ENCODE measurements around the gene RUNX1.

RUNX1 gene

GRCh38 chr21:35035116-35035515 is 14.0 kb downstream of the RUNX1 start:
- Histone ChIP-seq H3K36me3 (no peaks in the 10 kb centered on the region), H3K9me3 (no peaks in the 10 kb centered on the region), H3K27me3 (no peaks in the 10 kb centered on the region), H3K4me1 (no peaks in the 10 kb centered on the region), H3K4me3 (ENCODE audit: low read depth, low read length) (no peak overlapping the region)
- TF ChIP-seq, protein P1, sequence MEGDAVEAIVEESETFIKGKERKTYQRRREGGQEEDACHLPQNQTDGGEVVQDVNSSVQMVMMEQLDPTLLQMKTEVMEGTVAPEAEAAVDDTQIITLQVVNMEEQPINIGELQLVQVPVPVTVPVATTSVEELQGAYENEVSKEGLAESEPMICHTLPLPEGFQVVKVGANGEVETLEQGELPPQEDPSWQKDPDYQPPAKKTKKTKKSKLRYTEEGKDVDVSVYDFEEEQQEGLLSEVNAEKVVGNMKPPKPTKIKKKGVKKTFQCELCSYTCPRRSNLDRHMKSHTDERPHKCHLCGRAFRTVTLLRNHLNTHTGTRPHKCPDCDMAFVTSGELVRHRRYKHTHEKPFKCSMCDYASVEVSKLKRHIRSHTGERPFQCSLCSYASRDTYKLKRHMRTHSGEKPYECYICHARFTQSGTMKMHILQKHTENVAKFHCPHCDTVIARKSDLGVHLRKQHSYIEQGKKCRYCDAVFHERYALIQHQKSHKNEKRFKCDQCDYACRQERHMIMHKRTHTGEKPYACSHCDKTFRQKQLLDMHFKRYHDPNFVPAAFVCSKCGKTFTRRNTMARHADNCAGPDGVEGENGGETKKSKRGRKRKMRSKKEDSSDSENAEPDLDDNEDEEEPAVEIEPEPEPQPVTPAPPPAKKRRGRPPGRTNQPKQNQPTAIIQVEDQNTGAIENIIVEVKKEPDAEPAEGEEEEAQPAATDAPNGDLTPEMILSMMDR (IDR thresholded peaks at IDR 0.05; ENCODE audit: low read depth, low read length): no peak
- DNase-seq: no peak

DNA sequence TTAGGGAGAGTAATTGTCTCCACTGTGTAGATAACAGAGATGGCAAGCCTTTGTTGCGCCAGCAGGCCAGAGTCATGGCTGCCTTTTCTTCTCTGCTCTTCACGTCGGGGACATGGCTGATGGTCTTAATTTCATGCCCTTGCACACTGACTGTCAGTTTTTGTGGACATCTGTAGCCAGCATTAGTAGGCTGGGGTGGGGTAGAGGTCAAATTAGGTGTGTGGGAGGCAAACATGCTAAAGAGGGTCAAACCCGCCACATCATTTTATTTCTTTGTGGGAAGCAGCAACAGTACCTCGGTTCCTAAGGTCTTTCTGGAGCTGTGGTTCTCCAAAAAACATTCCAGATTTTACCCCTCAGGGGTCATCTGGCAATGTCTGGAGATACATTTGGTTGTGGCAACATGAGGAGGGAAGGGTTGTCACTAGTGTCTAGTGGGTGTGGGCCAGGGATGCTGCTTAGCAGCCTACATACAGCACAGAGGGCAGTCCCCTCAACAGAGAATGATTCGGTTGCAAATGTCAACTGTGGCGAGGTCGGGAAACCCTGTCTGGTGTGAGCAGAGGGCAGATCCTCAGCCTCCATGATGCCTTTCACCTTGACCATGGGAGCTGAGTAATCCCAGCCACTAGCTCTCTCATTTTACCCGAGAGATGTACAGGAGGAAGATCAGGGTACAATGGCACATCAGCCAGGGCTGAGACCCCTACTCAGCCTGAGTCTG is 14.7 kb downstream of the RUNX1 start:
- TF ChIP-seq, protein P1 (IDR thresholded peaks at IDR 0.05; ENCODE audit: low read depth, low read length): no peak
- Histone ChIP-seq H3K4me3 (ENCODE audit: low read depth, low read length) (no peak overlapping the region), H3K27me3 (no peaks in the 10 kb centered on the region), H3K9me3 (no peaks in the 10 kb centered on the region), H3K4me1 (no peaks in the 10 kb centered on the region), H3K36me3 (no peaks in the 10 kb centered on the region)
- DNase-seq: no peak

DNA sequence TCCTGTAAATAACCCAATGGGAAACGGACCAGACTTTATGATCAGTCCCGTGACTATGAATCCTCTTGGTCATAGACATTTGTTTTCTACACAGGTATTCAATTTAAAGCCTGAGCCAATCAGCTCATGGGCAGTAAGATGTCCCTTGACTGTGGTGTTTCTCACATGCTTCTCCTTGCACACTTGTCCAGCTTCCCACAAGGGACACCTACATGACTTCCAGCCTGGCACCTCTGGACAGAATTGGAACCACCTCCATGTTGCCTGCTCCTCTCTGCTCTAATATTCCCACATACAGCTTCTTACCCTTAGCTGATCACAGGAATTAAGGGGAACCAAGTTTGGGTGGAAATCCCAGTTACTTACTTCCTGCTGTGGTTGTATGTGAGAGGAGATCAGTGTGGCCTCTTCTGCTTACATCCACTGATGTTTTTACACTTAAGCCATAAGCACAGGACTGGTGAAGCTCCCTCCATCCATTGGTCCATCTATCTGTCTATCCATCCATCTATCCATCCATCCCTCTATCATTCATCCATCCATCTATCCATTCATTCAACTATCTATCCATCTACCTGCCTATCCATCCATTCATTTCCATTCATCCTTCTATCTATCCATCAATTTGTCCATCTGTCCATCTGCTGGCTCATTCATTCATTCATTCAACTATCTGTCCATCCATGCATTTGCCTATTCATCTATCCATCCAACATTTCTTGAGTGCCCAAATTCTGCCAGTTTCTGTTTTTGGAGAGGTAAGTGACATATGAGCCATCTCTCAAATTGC is 16.4 kb downstream of the RUNX1 start:
- Histone ChIP-seq H3K27me3 (no peaks in the 10 kb centered on the region), H3K36me3 (no peaks in the 10 kb centered on the region), H3K9me3 (no peaks in the 10 kb centered on the region), H3K4me3 (ENCODE audit: low read depth, low read length) (no peak overlapping the region), H3K4me1 (no peaks in the 10 kb centered on the region)
- DNase-seq: no peak
- TF ChIP-seq, protein P1 (IDR thresholded peaks at IDR 0.05; ENCODE audit: low read depth, low read length): no peak

- Histone ChIP-seq H3K4me3 (ENCODE audit: low read depth, low read length) (no peak overlapping the region), H3K27me3 (no peaks in the 10 kb centered on the region), H3K9me3 (no peaks in the 10 kb centered on the region; the same call in 1 of the 2 replicates), H3K4me1 (no peaks in the 10 kb centered on the region), H3K36me3 (no peaks in the 10 kb centered on the region)
- DNase-seq: no peak
- TF ChIP-seq, protein P1 (IDR thresholded peaks at IDR 0.05; ENCODE audit: low read depth, low read length): no peak
Observed at GRCh38 chr21:35028451-35028978, 20.6 kb downstream of the RUNX1 start.

- no peaks in the 10 kb centered on the region for H3K27me3 ChIP-seq
- TF ChIP-seq, protein P1 (IDR thresholded peaks at IDR 0.05; ENCODE audit: low read depth, low read length): no peak
- no peak overlapping the region for H3K4me3 ChIP-seq (ENCODE audit: low read depth, low read length)
- H3K36me3 ChIP-seq: no peaks in the 10 kb centered on the region
- DNase-seq: no peak
- H3K4me1 ChIP-seq: no peaks in the 10 kb centered on the region
- H3K9me3 ChIP-seq: no peaks in the 10 kb centered on the region; the same call in 1 of the 2 replicates
Observed at GRCh38 chr21:35027563-35028450, 21.3 kb downstream of the RUNX1 start.
